ENCODE results near the gene SYT8. TPM values are rescaled to one million over a fixed set of nuclear protein-coding genes. Genes with fewer than 3 reads are reported as not detected.
"Not testable (repeated sequence)": the region's sequence is repeated elsewhere in the genome, so short reads cannot be mapped to it uniquely, and the experiment has no call there.

Gene SYT8
- total RNA-seq, 1 donor from 2014 or later: 22.4 TPM

GRCh38 chr11:1874441-1875092 is 39.8 kb downstream of the SYT8 start:
- ATAC-seq: not testable (repeated sequence)

- ATAC-seq: no peak
Measured at GRCh38 chr11:1875093-1875850, 40.5 kb downstream of the SYT8 start.

- ATAC-seq: not testable (repeated sequence)
Measured at GRCh38 chr11:1875851-1876301, 41.1 kb downstream of the SYT8 start.

- ATAC-seq: peak; percentile 34
Measured at GRCh38 chr11:1876361-1877063, 41.7 kb downstream of the SYT8 start.

GRCh38 chr11:1877211-1878136 is 42.7 kb downstream of the SYT8 start:
- ATAC-seq: no peak

GRCh38 chr11:1878137-1879031 is 43.6 kb downstream of the SYT8 start:
- no peak for ATAC-seq

- peak; percentile 3 for ATAC-seq
Measured at GRCh38 chr11:1879342-1879940, 44.7 kb downstream of the SYT8 start.

- ATAC-seq: no peak
Measured at GRCh38 chr11:1879941-1880720, 45.3 kb downstream of the SYT8 start.

GRCh38 chr11:1880746-1881441 is 46.1 kb downstream of the SYT8 start:
- ATAC-seq: no peak

GRCh38 chr11:1881442-1882264 is 46.9 kb downstream of the SYT8 start:
- no peak for ATAC-seq

- peak; percentile 80 for ATAC-seq
Measured at GRCh38 chr11:1882265-1883238, 47.8 kb downstream of the SYT8 start.

GRCh38 chr11:1883346-1884302 is 48.8 kb downstream of the SYT8 start:
- no peak for ATAC-seq

GRCh38 chr11:1884303-1884700 is 49.5 kb downstream of the SYT8 start:
- ATAC-seq: no peak

GRCh38 chr11:1886551-1886950 is 51.8 kb downstream of the SYT8 start:
- not testable (repeated sequence) for ATAC-seq

Data from esophagus mucosa (tissue), 1 donor.